Prostate gland (tissue), 2 donors: ENCODE data around the gene CCNL2. TPM values are rescaled to one million over a fixed set of nuclear protein-coding genes. Genes with fewer than 3 reads are reported as not detected.
"Not testable (repeated sequence)": the region's sequence is repeated elsewhere in the genome, so short reads cannot be mapped to it uniquely, and the experiment has no call there.

Experiments used
- DNase-seq: peaks from one replicate; pipeline ENCODE4 v3.0.0-alpha.2; 2019; ENCODE audit warnings: low spot score
- H3K27ac ChIP-seq, 2 donors: fragments of 200-600 bp; sonication (generic); 2 replicates each; pipeline ENCODE4 v1.5.1; 2017 to 2019
- H3K27me3 ChIP-seq: fragments of 200-600 bp; sonication (generic); replicated peaks from 2 replicates; pipeline ENCODE4 v1.5.1; 2019; ENCODE audit not compliant: insufficient read depth
- H3K36me3 ChIP-seq, 2 donors: fragments of 200-600 bp; sonication (generic); 1 replicate in 1 of 2; 2 replicates in 1 of 2; pipeline versions ENCODE4 v1.5.1 to v1.8.1; 2017 to 2019
- H3K4me1 ChIP-seq: fragments of 200-600 bp; sonication (generic); replicated peaks from 2 replicates; pipeline ENCODE4 v1.5.1; 2019
- H3K4me3 ChIP-seq, 2 donors: fragments of 200-600 bp; sonication (generic); 2 replicates each; pipeline ENCODE4 v1.5.1; 2017 to 2019
- H3K9me3 ChIP-seq: fragments of 200-600 bp; sonication (generic); 2 replicates; pipeline ENCODE4 v1.5.1; 2017
- POLR2A ChIP-seq: fragments of 450-650 bp; IDR thresholded peaks from one replicate; pipeline ENCODE4 v1.6.1; 2016; ENCODE audit warnings: antibody characterized with exemption, mild to moderate bottlenecking
- POLR2AphosphoS5 ChIP-seq: sonication (generic); formaldehyde crosslinking; IDR thresholded peaks from one replicate; pipeline ENCODE4 v1.6.1; 2017; ENCODE audit warnings: antibody characterized with exemption
- WGBS: methylation state at CpG from one replicate; pipeline ENCODE4 v1.1.5; 2018; 5-methylcytosine and 5-hydroxymethylcytosine counted together
- intact Hi-C: fragments of 100-400 bp; cut with DNase I; formaldehyde crosslinking; loops from one replicate; pipeline ENCODE4 v1.14.2; 2022
- total RNA-seq, 2 donors: library from RNA; depleted of rRNA; stranded (reverse); fragments of >200 nt; gene quantifications; one replicate each; pipeline ENCODE4 v1.1.0, GENCODE V29; 2016
- TF ChIP-seq, protein P1 (sequence below), 4 experiments: fragments of 200-600 bp in 2 of 4; fragments of 450-650 bp in 2 of 4; sonication (generic) in 2 of 4; IDR thresholded peaks; 1 replicate in 3 of 4; 2 replicates in 1 of 4; pipeline ENCODE4 v1.5.1; 2016 to 2019; ENCODE audit warnings: antibody characterized with exemption in 4 of 4, mild to moderate bottlenecking in 2 of 4, moderate library complexity in 2 of 4

CCNL2 gene
- total RNA-seq, 2 donors from 2014 or later, result 116 to 242 TPM

DNA sequence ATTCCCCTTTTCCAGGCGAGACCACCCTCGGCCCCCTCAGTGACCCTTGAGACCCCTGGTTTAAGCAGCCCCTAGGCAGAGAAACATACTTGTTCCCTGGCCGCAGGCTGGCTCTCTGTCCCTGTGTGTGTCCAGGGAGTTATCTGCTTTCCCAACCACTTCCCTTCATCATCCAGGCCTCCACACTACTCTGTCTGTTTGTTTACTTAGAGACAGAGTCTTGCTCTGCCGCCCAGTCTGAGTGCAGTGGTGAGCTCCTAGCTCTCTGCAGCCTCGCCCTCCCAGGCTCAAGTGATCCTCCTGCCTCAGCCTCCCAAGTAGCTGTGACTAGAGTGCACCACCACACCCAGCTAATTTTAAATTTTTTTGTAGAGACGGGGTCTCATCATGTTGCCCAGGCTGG lies 30.5 kb upstream of the CCNL2 start:
- 64% methylated on average over 6 of the region's 6 CpGs for WGBS

DNA sequence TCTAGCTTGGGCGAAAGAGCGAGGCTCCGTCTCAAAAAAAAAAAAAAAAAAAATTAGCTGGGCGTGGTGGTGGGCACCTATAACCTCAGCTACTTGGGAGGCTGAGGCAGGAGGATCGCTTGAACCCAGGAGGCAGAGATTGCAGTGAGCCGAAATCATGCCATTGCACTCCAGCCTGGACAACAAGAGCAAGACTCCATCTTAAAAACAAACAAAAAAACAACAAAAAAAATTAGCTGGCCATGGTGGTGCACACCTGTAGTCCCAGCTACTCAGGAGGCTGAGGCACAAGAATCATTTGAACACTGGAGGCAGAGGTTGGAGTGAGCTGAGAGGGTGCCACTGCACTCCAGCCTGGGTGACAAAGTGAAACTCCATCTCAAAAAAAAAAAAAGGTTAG lies 29.8 kb upstream of the CCNL2 start:
- H3K27me3 ChIP-seq, intact Hi-C loops, H3K36me3 ChIP-seq, H3K4me3 ChIP-seq, H3K9me3 ChIP-seq, DNase-seq: not testable (repeated sequence)
- whole genome bisulfite sequencing, result 90% methylated on average over 6 of the region's 6 CpGs
- H3K27ac ChIP-seq, result peak overlapping the region in 1 of 2 donors; percentile 96
- H3K4me1 ChIP-seq, result peaks cover 36% of the 10 kb centered on the region

More for the DNA sequence above, 30.5 kb upstream of the CCNL2 start:
- intact Hi-C loops, result no loop called here
- H3K27me3 ChIP-seq, result no peaks in the 10 kb centered on the region
- peak overlapping the region; percentile 96 for H3K27ac ChIP-seq
- TF ChIP-seq POLR2AphosphoS5 (no peak), POLR2A (no peak)
- TF ChIP-seq, protein P1, sequence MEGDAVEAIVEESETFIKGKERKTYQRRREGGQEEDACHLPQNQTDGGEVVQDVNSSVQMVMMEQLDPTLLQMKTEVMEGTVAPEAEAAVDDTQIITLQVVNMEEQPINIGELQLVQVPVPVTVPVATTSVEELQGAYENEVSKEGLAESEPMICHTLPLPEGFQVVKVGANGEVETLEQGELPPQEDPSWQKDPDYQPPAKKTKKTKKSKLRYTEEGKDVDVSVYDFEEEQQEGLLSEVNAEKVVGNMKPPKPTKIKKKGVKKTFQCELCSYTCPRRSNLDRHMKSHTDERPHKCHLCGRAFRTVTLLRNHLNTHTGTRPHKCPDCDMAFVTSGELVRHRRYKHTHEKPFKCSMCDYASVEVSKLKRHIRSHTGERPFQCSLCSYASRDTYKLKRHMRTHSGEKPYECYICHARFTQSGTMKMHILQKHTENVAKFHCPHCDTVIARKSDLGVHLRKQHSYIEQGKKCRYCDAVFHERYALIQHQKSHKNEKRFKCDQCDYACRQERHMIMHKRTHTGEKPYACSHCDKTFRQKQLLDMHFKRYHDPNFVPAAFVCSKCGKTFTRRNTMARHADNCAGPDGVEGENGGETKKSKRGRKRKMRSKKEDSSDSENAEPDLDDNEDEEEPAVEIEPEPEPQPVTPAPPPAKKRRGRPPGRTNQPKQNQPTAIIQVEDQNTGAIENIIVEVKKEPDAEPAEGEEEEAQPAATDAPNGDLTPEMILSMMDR (IDR thresholded peaks at IDR 0.05), result no peak
- no peaks in the 10 kb centered on the region for H3K9me3 ChIP-seq
- DNase-seq, result no peak
- H3K36me3 ChIP-seq, result no peaks in the 10 kb centered on the region
- no peak overlapping the region for H3K4me3 ChIP-seq
- H3K4me1 ChIP-seq, result peaks cover 43% of the 10 kb centered on the region

DNA sequence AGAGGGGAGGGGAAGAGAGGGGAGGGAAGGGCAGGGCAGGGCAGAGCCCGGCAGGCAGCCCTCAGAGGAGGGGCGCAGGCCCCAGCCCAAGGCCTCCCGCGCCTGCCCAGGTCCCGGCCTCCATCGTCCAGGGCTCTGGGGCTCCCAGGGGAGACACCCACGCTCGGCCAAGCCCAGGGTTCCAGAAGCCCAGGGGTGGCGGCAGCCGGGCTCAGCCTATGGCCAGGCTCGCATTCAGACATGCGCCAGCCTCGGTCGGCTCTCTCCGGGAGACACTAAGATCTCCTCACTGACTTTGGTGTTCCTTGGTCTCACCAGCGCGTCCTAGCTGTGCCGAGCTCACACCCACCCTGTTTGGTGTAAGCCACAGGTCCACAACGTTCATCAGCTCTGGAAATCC lies 29.0 kb upstream of the CCNL2 start:
- H3K27ac ChIP-seq, result peak overlapping the region in 1 of 2 donors; percentile 39
- intact Hi-C loops, result no loop called here
- whole genome bisulfite sequencing, result 68% methylated on average over 19 of the region's 19 CpGs
- H3K4me1 ChIP-seq, result peaks cover 30% of the 10 kb centered on the region
- H3K27me3 ChIP-seq, result no peaks in the 10 kb centered on the region
- H3K36me3 ChIP-seq, result no peaks in the 10 kb centered on the region
- H3K9me3 ChIP-seq, result no peaks in the 10 kb centered on the region
- H3K4me3 ChIP-seq, result no peak overlapping the region
- DNase-seq, result no peak
- TF ChIP-seq, protein P1 (IDR thresholded peaks at IDR 0.05), result no peak
- TF ChIP-seq POLR2A (no peak), POLR2AphosphoS5 (no peak)

DNA sequence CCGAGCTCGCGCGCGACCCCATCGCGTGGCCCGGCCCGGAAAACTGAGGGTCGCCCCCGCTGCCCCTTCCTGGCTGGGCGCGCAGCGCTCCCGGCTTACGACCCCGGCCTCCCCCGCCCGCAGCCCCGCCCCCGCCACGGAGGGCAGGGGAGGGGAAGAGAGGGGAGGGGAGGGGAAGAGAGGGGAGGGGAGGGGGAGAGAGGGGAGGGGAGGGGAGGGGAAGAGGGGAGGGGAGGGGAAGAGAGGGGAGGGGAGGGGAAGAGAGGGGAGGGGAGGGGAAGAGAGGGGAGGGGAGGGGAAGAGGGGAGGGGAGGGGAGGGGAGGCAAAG lies 28.6 kb upstream of the CCNL2 start:
- no peak for DNase-seq
- TF ChIP-seq, protein P1 (IDR thresholded peaks at IDR 0.05), result no peak
- no peak for TF ChIP-seq POLR2A
- TF ChIP-seq POLR2AphosphoS5, result no peak
- WGBS, result 0% methylated on average over 3 of the region's 22 CpGs
- H3K9me3 ChIP-seq, result no peaks in the 10 kb centered on the region
- intact Hi-C loops, result no loop called here
- peak overlapping the region; percentile 57 to 73 for H3K27ac ChIP-seq
- peak overlapping the region; percentile 37 to 53 for H3K4me3 ChIP-seq
- H3K4me1 ChIP-seq, result peaks cover 26% of the 10 kb centered on the region
- H3K36me3 ChIP-seq, result no peaks in the 10 kb centered on the region
- no peaks in the 10 kb centered on the region for H3K27me3 ChIP-seq

DNA sequence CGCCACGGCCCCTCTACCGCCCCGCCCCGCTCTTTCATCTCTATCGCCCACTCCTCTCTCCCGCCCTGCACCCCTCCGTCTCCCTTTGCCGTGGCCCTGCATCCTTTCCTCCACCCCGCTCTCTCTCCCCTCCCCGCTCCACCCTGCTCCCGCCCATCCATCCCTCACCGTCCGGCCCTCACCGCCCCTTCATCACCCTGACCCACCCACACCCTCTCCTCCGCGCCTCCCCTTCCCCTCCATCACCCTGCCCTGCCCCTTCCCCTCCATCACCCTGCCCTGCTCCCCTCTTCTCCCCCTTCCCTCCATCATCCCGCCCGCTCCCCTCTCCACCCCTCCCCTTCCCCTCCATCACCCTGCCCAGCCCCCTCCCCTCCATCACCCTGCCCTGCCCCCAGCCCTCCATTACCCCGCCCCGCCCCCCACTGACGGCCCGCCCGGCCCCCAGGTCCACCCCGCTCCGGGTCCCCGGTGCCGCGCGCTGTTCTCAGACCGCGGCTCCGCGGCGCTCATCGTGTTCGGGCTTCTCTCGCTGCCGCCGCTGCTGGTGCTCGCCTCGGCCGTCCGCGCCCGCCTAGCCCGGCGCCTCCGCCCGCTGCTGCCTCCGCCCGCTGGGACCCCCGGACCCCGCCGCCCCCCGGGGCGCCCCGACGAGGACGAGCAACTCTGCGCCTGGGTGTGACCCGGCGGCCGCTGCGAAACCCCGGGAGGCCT lies 28.1 kb upstream of the CCNL2 start:
- no peak for DNase-seq
- intact Hi-C loops, result no loop called here
- Histone ChIP-seq H3K4me3 (peak overlapping the region; percentile 37 to 53), H3K27me3 (no peaks in the 10 kb centered on the region), H3K9me3 (no peaks in the 10 kb centered on the region), H3K27ac (peak overlapping the region; percentile 57 to 73), H3K4me1 (peaks cover 21% of the 10 kb centered on the region), H3K36me3 (no peaks in the 10 kb centered on the region)
- TF ChIP-seq POLR2A (no peak), POLR2AphosphoS5 (no peak)
- TF ChIP-seq, protein P1 (IDR thresholded peaks at IDR 0.05), result no peak
- 18% methylated on average over 21 of the region's 66 CpGs for WGBS
